Activated T-cell treated with anti-CD3 and anti-CD28 coated beads for 1 hour (primary cell): Measurements from ENCODE around the gene FNDC11.
"Not testable (repeated sequence)": the region's sequence is repeated elsewhere in the genome, so short reads cannot be mapped to it uniquely, and the experiment has no call there.

ENCODE experiments used
- DNase-seq: peaks from one replicate; pipeline ENCODE4 v3.0.0-alpha.2; 2020; ENCODE audit warnings: low read depth

The FNDC11 gene

GRCh38 chr20:63553933-63554290, at the start of gene FNDC11:
Gene FNDC11 (plus strand): TSS chr20:63554159. CDS start chr20:63555664, 1,505 bp downstream.
- no peak for DNase-seq

- DNase-seq = no peak
Measured at GRCh38 chr20:63504642-63505041, 49.3 kb upstream of the FNDC11 start.

- no peak for DNase-seq
Measured at GRCh38 chr20:63505281-63505680, 48.7 kb upstream of the FNDC11 start.

- DNase-seq = no peak
Measured at GRCh38 chr20:63505723-63506122, 48.2 kb upstream of the FNDC11 start.

GRCh38 chr20:63507083-63507743, 46.7 kb upstream of the FNDC11 start:
- DNase-seq = no peak

- DNase-seq = no peak
Measured at GRCh38 chr20:63508072-63508768, 45.7 kb upstream of the FNDC11 start.

- no peak for DNase-seq
Measured at GRCh38 chr20:63509088-63509564, 44.8 kb upstream of the FNDC11 start.

GRCh38 chr20:63513207-63513606, 40.8 kb upstream of the FNDC11 start:
- DNase-seq = no peak

GRCh38 chr20:63514520-63514919, 39.4 kb upstream of the FNDC11 start:
- not testable (repeated sequence) for DNase-seq

- no peak for DNase-seq
Measured at GRCh38 chr20:63517376-63518309, 36.3 kb upstream of the FNDC11 start.

- no peak for DNase-seq
Measured at GRCh38 chr20:63518351-63518861, 35.6 kb upstream of the FNDC11 start.

- no peak for DNase-seq
Measured at GRCh38 chr20:63518946-63519667, 34.9 kb upstream of the FNDC11 start.

GRCh38 chr20:63519668-63520503, 34.1 kb upstream of the FNDC11 start:
- peak; percentile 53 for DNase-seq

- DNase-seq = peak; percentile 83
Measured at GRCh38 chr20:63520504-63520933, 33.4 kb upstream of the FNDC11 start, which contains the start of gene PPDPF. Gene PPDPF (plus strand): TSS chr20:63520765. CDS start chr20:63521309, 544 bp downstream.

- peak; percentile 49 for DNase-seq
Measured at GRCh38 chr20:63520934-63521601, 32.9 kb upstream of the FNDC11 start.

GRCh38 chr20:63521602-63522001, 32.4 kb upstream of the FNDC11 start:
- no peak for DNase-seq

- no peak for DNase-seq
Measured at GRCh38 chr20:63522091-63522868, 31.7 kb upstream of the FNDC11 start.

- no peak for DNase-seq
Measured at GRCh38 chr20:63522981-63523611, 30.9 kb upstream of the FNDC11 start.

- no peak for DNase-seq
Measured at GRCh38 chr20:63525185-63525584, 28.8 kb upstream of the FNDC11 start.
